NOMO-1 treated with dmso at 0.1 percent for 144 hours (cell line): ENCODE measurements around the gene CEMP1.

Experiments used
- DNase-seq: peaks from one replicate; lab custom pipeline; 2025; ENCODE audit not compliant: unreplicated experiment; lab: John Stamatoyannopoulos, UW

CEMP1 gene

GRCh38 chr16:2486645-2487516 is 44.3 kb downstream of the CEMP1 start:
- DNase-seq, result no peak

DNA sequence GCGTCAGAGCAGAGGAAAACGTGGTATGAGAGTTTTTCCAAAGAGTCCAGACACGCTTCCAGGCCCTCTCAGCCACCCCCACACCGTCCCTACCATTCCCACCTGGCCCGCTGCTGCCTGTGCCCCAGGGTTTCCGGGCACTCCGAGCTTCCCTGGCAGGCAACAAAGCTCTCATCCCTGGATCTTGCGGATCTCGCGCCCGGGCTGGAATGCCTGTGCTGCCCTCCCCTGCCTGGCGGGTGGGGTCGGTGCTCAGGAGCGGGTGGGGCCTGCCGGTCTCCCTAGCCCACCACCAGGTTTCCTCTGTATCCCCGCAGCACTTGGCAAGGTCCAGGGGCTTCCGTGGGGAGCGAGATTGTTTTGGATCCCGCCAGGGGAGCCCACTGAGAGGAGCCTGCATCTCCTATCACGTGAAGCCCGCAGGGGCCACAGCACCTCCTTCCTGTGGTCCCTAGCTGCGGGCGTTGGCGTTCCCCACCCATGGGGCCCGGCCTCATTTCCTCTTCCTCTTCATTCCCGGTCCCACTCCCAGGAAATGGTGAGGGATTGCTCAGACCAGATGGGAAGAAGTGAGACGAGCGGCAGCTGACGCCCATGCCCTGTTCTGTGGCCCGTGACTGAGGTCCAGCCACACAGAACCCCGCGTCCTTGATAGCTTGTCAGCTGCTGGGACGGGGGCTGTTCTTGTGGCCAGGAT is 45.2 kb downstream of the CEMP1 start:
- no peak for DNase-seq

DNA sequence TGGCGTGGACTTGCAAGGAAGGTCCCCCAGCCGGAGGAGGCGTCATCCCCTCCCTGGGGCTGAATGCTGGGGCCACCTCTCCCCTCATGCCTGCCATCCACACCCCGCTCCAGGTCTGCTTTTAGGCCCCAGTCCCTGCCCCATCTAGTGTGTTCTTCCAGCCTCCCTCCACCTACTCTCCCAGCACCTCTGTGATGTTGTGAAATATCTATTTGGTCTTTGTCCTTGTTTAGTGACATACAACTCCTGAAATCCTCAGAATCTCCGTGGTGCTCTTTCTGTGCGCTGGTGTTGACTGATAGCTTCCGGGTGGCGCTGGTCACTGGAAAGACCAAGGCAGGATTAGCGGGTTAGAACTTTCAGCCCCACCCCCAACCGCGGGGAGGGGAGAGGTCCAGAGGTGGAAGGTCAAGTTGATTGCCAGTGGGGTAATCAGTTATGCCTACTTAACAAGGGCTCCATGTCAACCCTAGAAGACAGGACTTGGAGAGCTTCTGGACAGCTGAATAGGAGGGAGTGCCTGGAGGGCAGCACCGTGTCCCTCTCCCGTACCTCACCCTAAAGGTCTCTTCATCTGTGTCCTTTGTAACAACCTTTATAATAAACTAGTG is 46.2 kb downstream of the CEMP1 start:
- DNase-seq, result no peak

DNA sequence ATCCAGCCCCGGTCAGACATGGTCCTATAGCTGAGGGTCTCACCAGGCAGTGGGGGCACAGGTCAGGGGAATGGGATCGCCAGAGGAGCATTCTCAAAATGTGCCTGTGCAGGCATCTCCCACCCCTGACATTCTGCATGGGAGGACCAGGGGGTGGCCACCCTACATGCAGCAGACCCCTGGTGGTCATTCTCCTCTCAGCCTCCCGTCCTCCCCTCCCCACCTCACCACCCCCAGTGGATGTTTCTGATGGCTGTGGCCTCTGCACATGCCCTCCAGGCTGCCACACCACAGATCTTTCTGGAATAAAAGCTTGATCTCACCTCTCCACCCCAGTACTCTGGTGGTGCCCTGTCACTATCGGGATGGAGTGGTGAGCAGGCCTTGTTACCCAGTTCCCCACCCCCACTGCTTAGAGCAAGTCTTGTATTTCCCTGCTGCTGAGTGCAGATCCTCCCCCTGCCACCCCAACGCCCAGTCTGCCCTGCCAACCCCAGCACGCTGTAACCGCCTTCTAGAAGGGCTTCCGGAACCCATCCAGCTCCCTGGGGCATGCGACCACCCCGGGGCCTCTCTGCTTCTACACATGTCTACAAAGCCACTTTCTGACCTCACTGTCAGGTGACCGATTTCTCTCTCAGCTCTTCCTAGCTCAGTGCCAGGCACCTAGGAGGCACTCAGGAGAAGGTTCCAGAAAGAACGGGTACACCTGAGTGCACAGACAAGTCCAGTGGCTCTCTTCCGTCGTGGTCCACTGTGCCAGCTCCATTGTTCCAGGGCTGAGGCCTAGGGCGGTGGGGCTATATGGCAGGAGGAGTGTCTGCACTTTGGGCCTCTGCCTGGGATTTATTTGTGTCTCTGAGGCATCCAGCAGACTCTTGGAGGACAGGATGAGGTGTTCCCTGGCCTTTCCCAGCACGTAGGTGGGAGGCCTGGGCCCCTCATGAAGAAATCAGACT is 47.0 kb downstream of the CEMP1 start:
- DNase-seq, result no peak

- no peak for DNase-seq
Observed at GRCh38 chr16:2482708-2483534, 48.3 kb downstream of the CEMP1 start.

GRCh38 chr16:2482249-2482648 is 49.0 kb downstream of the CEMP1 start:
- DNase-seq, result no peak

- no peak for DNase-seq
Observed at GRCh38 chr16:2481676-2482075, 49.5 kb downstream of the CEMP1 start.

GRCh38 chr16:2480948-2481347 is 50.3 kb downstream of the CEMP1 start:
- DNase-seq, result no peak
